EL (cell line): Measurements from ENCODE around the gene PATJ.
"Not testable (repeated sequence)": the region's sequence is repeated elsewhere in the genome, so short reads cannot be mapped to it uniquely, and the experiment has no call there.

Experiments
- DNase-seq: peaks from one replicate; pipeline ENCODE4 v3.0.0-alpha.2; 2016

The PATJ gene, protein sequence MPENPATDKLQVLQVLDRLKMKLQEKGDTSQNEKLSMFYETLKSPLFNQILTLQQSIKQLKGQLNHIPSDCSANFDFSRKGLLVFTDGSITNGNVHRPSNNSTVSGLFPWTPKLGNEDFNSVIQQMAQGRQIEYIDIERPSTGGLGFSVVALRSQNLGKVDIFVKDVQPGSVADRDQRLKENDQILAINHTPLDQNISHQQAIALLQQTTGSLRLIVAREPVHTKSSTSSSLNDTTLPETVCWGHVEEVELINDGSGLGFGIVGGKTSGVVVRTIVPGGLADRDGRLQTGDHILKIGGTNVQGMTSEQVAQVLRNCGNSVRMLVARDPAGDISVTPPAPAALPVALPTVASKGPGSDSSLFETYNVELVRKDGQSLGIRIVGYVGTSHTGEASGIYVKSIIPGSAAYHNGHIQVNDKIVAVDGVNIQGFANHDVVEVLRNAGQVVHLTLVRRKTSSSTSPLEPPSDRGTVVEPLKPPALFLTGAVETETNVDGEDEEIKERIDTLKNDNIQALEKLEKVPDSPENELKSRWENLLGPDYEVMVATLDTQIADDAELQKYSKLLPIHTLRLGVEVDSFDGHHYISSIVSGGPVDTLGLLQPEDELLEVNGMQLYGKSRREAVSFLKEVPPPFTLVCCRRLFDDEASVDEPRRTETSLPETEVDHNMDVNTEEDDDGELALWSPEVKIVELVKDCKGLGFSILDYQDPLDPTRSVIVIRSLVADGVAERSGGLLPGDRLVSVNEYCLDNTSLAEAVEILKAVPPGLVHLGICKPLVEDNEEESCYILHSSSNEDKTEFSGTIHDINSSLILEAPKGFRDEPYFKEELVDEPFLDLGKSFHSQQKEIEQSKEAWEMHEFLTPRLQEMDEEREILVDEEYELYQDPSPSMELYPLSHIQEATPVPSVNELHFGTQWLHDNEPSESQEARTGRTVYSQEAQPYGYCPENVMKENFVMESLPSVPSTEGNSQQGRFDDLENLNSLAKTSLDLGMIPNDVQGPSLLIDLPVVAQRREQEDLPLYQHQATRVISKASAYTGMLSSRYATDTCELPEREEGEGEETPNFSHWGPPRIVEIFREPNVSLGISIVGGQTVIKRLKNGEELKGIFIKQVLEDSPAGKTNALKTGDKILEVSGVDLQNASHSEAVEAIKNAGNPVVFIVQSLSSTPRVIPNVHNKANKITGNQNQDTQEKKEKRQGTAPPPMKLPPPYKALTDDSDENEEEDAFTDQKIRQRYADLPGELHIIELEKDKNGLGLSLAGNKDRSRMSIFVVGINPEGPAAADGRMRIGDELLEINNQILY (N-terminal part only)

DNA sequence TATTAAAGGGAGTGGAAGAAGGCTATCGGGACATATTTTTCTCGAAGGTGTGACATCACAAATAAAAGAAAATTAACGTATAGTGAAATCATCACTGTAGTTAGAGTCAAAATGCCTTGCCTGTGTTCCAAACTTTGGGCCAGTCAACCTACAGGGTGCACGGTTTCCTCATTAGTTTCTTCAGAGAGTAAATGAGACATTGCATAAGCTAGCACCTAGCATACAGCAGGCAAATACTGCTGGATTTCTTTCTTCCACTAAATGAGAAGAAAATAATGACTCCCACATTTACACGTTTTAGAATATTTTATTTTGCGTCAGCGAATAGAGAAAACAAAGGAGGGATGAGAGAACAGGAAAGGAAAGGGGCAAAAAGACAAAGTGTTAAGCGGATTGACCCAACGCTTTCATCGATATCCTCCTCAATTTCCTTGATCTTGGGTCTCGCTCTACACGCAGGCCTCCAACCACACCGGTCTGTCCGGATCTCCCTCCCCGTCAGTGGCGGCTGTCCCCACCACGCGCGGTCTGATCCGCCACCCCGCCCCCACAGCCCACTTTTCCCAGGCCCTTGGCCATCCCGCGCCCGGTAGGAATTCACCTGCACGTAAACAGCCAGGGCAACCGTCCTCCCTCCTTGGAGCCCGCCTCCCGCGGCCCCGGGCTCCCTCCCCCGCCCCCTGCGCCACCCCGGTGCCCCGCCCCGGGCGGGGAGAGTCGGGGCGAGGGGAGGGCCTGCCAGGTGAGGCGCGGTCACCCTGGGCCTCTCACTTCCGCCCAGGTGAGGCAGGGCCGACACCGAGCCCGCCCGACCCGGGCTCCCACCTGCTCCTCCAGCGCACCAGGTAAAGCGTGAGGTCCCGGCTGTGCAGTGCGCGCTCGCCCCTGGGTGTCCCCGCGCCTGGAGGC, at the start of gene PATJ:
Gene PATJ, plus strand, starts transcription at position 770 of the 909 bp plus-strand sequence. CDS start 20,413 bp downstream, outside the sequence.
- DNase-seq = peak; percentile 28

DNA sequence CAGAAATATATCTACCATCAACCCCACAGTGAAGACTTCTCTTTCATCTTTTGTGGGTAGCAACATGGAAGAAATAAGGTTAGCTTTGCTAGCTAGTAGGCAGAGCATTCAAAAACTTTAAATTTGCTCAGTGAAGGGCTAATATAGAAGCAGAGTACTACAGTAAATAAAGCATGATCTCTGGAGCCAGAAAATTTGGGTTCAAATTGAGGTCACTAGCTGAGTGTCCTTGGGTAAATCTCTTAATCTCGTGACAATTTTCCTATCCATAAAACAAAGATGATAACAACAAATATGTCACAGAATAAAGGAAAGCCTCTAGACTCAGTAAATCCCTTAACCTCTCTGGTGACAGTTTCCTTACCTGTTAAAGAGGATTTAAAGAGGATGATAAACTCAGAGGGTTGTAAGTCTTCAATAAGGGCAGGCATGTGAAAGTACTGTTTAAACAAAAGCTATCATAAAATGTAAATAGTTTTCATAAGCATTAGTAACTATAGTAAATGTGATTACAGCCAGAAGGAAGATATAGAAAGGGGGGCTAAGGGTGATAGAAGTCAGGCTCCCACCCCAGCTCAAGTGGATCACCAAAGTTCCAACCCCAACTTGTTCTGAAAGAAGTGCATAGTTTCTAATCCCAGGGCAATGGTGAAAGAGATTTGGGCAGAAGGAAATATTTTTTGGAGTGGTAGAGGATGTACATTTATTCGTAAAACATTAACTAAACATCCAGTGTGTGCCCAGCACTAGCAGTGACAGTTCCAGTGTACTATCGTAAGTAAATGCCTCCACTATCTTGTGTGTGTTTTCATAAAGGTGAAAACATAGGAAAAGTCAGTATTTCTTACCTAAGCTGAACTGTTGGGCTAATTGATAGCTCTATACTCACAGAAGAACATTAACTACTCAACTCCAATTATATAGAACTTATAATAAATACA, 42.1 kb upstream of the PATJ start:
- no peak for DNase-seq

DNA sequence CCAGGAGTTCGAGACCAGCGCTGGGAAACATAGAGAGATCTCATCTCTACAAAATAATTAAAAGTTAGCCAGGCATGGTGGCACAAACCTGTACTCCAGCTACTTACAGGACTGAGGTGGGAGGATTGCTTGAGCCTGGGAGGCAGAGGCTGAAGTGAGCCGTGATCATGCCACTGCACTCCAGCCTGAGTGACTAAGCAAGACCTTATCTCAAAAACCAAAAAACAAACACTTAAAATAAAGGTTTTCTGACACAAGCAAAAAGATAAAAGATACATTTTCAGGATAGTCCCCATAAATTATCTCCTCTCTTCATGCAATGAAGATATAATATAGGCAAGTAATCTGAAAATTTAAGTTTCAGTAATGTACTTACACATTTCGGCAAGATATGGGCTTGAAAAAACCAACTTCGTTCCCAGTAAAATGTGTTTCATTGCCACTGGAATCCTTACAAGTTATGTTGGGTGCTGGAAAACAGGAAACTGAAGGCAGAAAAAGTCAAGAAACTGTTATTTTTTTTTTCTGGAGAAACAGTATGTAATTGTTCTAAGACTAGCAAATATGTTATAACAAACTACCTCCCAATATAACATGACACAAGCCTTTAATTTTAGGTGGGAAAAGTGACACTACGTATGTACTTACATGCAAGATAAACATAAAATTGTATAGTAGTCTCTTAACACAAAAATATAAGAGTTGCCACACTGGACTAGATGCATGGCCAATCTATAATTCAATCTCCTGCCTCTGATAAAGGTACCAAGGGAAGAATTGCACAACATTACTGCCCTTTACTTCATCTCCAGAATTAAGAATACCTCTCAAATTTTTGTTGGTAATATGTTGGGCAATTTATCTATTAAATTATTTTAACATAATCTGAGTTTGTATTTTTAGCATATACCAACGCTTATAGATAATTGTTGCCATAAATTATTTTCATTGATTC, 33.0 kb upstream of the PATJ start:
- DNase-seq = no peak

DNA sequence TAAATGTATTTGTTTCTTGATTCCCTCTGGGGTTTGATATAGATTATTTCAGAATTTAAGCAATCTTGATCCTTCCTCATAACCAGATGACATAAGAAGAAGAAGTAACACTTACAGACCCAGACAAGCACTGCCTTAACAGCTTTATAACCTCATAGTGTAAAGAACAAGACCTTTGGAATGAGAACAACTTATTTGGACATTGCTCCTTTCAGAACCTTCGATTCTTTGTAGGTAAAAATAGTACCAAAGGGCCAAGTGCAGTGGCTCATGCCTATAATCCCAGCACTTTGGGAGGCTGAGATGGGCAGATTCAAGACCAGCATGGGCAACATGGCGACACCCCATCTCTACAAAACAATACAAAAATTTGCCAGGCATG, 32.4 kb upstream of the PATJ start:
- no peak for DNase-seq

DNA sequence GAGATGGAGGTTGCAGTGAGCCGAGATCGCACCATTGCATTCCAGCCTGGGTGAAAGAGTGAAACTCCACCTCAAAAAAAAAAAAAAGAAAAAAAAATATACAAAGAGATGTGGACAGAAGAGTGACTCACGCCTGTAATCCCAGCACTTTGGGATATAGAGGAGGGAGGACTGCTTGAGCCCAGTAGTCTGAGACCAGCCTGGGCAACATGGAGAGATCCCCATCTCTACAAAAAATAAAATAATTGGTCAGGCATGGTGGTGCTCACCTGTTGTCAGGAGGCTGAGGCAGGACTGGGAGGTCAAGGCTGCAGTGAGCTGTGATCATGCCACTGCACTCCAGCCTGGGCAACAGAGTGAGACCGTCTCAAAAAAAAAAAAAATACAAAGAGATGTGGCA, 31.0 kb upstream of the PATJ start:
- DNase-seq = peak; percentile 63

DNA sequence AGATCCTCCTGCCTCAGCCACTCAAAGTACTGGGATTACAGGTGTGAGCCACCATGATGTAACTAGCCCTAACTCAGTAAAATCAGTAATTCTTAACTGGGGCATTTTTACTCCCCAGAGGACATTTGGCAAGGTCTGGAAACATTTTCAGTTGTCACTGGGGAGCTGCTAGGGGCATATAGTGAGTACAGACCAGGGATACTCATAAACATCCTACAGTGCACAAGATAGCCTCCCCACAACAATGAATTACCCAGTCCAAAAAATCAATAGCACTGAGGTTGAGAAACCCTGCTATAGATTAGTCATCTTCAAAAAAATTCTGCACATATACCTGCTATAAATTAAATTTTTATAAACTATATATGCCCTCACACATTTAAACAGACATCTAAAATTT, 30.3 kb upstream of the PATJ start:
- DNase-seq = no peak

DNA sequence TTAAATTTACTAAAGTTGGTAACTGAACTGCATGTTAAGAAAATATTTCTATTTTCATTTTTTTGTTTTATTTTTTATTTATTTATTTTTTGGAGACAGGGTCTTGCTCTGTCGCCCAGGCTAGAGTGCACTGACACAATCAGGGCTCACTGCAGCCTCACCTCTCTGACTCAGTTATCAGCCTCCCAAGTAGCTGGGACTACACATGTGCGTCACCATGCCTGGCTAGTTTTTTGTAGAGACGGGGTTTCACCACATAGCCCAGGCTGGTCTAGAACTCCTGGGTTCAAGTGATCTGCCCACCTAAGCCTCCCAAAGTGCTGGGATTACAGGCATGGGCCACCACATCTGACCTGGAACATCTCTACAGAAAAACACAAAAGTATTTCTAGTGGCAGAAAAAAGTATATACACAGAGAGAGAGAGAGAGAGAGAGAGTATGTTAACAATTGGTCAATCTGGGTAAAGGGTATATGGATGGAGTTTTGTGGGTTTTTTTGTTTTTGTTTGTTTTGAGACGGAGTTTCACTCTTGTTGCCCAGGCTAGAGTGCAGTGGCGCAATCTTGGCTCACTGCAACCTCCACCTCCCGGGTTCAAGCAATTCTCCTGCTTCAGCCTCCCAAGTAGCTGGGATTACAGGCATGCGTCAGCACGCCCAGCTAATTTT, 23.1 kb upstream of the PATJ start:
- DNase-seq = not testable (repeated sequence)

DNA sequence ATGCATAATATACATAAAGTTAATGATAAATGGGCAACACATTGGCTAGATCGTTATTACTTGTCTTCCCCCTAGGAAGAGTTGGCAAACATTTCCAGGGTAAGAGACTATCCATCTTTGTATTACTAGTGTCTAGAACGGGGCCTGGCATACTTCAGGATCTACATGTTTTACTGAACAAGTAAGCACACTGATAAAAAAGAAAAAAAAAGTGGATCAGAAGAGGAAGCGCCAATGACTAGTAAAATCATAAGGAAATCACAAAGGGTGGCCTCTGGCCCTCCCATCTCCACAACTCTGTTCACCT, 17.8 kb upstream of the PATJ start:
- DNase-seq = peak; percentile 15

DNA sequence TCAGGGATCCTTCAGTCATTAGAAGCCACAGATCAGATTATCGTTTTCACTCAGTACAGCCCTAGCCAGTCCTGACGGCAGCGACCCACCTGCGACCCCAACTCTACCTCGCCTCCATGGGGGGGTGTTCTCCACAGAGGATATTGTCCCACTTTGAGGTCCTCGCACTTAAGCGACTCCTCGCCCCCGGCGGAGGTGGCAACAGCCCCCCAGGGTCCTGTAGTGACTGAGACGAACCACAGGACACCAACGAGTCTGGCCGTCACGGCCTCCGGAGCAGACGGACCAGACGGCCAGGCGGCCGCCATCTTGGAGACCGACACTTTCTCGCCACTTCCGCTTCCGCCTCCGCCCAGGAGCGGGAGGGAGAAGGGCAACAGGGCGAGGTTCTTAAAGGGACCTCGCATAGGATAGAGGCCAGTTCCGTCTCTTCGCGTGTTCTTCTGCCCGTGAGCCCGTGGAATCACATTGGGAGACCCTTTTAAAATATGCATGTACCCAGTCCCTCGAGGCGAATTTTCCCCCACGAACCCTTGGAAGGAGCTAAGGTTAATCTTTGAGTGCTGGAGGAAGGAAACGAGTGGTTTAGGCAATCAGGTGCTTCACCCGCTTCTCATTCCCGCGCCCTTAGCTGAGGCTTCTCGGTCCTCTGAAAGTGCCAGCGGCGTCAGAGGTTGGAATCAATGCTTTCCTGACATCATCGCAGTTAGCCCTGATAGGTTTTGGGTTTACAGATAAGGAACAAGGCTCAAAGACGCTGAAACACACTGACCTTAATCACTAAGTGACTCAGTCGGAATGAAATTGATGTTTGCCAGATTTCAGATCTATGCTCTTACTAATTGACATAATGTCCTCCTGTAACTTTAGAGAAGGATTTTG, 17.2 kb upstream of the PATJ start, which contains the start of gene TM2D1:
Gene TM2D1, minus strand, starts transcription at position 329 of the 882 bp plus-strand sequence. Its CDS starts 21 bp downstream, at position 308.
- peak; percentile 90 for DNase-seq

DNA sequence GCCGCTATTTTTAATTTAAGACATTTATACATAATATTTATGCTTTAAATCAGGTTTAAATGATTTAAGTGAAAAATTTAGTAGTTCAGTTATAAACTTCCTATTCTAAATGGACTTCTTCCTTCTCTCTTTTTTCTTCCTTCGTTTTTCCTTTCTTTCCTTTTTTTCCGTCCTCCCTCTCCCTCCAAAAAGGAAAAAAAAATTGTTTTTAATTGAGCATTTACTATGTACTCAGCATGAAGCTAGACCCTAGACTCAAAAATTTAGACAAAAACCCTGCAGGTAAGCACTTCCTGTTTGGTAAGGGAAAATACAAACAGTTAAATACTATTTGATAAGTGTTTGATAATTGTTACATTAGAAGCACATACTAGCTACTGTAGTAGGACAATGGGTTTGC, 14.7 kb upstream of the PATJ start:
- no peak for DNase-seq

DNA sequence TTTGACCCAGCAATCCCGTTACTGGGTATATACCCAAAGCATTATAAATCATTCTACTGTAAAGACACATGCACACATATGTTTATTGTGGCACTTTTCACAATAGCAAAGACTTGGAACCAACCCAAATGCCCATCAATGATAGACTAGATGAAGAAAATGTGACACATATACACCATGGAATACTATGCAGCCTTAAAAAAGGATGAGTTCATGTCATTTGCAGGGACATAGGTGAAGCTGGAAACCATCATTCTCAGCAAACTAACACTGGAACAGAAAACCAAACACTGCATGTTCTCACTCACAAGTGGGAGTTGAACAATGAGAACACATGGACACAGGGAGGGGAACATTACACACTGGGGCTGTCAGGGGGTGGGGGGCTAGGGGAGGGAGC, 11.6 kb upstream of the PATJ start:
- DNase-seq = not testable (repeated sequence)

DNA sequence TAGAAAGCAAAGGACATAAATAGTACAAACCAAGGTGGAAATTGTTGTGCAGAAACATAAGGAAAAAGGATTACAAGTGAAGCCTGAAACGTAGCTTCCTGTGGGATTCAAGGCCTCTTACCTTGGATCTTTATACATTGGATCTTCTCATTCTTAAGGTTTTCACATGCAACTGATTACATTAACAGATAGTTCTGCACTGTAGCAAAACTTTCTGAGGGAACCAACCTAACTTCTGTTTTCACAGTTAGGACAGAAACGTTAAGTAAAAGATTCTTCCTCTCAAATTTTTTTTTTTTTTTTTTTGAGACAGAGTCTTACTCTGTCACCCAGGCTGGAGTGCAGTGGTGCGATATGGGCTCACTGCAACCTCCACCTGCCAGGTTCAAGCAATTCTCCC, 9.6 kb upstream of the PATJ start:
- no peak for DNase-seq

DNA sequence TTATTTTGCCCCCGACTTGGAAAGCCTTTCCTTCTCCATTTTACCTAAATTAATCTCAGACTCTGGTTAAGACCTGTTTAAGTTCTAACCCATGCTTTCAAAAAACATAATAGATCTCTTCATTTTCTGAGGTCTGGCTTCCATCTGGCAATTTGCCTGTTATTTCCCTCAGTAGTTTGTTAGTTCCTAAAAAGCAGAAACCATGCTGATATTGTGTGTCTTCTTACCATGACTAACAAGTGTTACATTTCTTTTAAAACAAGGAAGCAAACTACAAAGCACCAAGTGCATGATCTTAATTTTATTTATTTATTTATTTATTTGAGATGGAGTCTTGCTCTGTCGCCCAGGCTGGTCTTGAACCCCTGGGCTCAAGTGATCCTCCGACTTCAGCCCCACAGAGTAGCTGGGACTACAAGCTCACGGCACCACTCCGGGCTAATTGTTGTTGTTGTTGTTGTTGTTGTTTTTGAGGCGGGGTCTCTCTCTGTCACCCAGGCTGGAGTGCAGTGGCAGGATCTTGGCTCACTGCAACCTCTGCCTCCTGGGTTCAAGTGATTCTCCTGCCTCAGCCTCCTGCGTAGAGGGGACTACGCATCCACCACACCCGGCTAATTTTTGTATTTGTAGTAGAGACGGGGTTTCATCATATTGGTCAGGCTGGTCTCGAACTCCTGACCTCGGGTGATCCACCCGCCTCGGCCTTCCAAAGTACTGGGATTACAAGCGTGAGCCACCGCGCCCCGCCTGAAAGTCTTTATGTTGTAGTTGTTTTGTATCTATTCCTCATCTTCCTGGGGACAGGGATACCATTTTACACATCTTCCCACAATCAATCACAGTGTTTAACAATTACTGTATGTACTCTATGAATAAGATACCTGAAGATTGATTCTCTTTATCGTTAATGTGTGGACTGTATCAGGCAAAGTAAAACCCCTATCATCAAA, 1.3 kb upstream of the PATJ start:
- DNase-seq = no peak

DNA sequence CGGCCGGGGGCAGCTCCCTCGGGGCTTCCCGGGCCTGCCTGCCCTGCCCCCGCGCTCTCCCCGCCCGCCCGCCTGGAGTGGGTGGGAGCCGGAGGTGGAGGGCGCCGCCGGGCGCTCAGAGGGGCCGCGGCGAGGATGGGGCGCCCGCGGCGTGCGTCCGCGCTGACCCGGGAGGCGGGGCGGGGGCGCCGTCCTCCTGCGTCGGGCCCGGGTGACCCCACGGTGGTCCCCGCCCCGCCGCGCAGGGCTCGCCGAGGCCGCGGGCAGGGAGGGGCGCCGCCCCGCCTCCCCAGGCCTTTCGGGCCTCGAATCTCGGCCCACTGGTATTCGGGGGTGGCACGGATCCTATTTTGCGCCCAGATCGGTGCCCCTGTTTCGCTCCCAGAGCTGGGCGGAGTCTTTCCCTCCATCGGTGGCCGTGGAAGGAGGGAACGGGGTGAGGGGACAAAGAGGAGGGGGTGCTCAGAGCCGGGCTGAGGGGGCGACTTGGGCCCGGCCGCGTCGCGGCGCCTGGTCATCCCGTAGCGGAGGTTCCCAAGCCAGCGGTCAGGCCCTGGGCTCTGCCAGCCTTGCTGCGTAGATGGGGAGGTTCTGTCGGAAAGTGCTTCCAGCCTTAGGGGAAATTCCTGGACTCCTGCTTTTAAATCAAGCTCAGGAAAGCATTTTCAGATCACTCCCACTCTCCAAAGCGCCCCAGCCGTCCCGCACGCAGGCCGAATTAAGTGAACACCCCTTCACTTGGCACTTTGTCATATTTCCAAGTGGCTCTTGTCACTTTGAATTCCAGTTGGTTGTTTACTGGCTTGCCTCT, 545 bp downstream of the PATJ start:
- peak; percentile 64 for DNase-seq

DNA sequence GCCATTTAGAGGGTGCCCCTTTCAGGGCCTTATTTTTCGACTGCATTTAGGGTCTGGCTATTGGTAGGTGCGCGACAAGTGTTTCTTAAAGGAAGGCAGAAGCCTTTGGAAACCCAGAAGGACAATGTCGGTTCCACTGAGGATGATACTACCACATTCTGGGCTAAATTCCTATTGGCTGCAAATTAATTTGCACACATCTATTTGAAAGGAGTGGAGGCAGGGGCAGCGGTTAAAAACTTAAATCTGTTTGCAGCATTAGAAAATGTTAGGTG, 1.1 kb downstream of the PATJ start:
- DNase-seq = no peak
